GM12891 (cell line): Measurements from ENCODE around the gene DEFB131B. TPM values are rescaled to one million over a fixed set of nuclear protein-coding genes. Genes with fewer than 3 reads are reported as not detected.
"Not testable (repeated sequence)": the region's sequence is repeated elsewhere in the genome, so short reads cannot be mapped to it uniquely, and the experiment has no call there.

Experiments
- DNase-seq: peaks from one replicate; pipeline ENCODE4 v3.0.0; 2011; ENCODE audit warnings: low spot score; ENCODE audit not compliant: insufficient read length
- FAIRE-seq: peaks from 2 replicates; lab custom pipeline; 2011; peaks lifted over from hg19 to GRCh38; lab: Jason Lieb, UNC
- PAX5 ChIP-seq: IDR thresholded peaks from 2 replicates; pipeline ENCODE4 v1.6.1; 2011; ENCODE audit warnings: low read length, moderate library complexity, mild to moderate bottlenecking; ENCODE audit not compliant: insufficient read depth, severe bottlenecking
- POLR2A ChIP-seq: IDR thresholded peaks from 2 replicates; pipeline ENCODE4 v1.6.1; 2011; ENCODE audit warnings: low read depth, low read length, control low read depth
- POLR2AphosphoS5 ChIP-seq: IDR thresholded peaks from 2 replicates; pipeline ENCODE4 v1.6.1; 2011; ENCODE audit warnings: low read depth, low read length, control low read depth
- POU2F2 ChIP-seq: IDR thresholded peaks from 2 replicates; pipeline ENCODE4 v1.6.1; 2011; ENCODE audit warnings: low read depth, mild to moderate bottlenecking, control low read depth, low read length, moderate library complexity
- SPI1 ChIP-seq: IDR thresholded peaks from 2 replicates; pipeline ENCODE4 v1.6.1; 2011; ENCODE audit warnings: low read depth, low read length, control low read depth
- TAF1 ChIP-seq: IDR thresholded peaks from 2 replicates; pipeline ENCODE4 v1.6.1; 2011; ENCODE audit warnings: low read depth, low read length, control low read depth
- polyA plus RNA-seq: library from polyadenylated mRNA; unstranded; fragments of >200 nt; gene quantifications from one replicate; pipeline ENCODE4 v1.2.1, GENCODE V29; 2012; ENCODE audit warnings: low read depth, missing spikeins, inconsistent platforms; ENCODE audit not compliant: missing spikeins

The DEFB131B gene
- polyA plus RNA-seq, result not detected

- FAIRE-seq, DNase-seq: not testable (repeated sequence)
These were observed at the start of gene DEFB131B for GRCh38 chr11:71878059-71878458. TSS of gene DEFB131B (plus strand) at chr11:71878453. CDS start at chr11:71878453, 0 bp downstream.

GRCh38 chr11:71829247-71829646, 49.0 kb upstream of the DEFB131B start:
- not testable (repeated sequence) for DNase-seq, FAIRE-seq

- not testable (repeated sequence) for DNase-seq, FAIRE-seq
- peak; percentile 36 for TF ChIP-seq SPI1
These were observed 48.6 kb upstream of the DEFB131B start for GRCh38 chr11:71829686-71830085.

- DNase-seq, FAIRE-seq: not testable (repeated sequence)
These were observed 45.4 kb upstream of the DEFB131B start, which contains the start of gene DEFB108B for GRCh38 chr11:71832811-71833210. TSS of gene DEFB108B (plus strand) at chr11:71833200. CDS start at chr11:71833200, 0 bp downstream.

GRCh38 chr11:71842720-71843119, 35.5 kb upstream of the DEFB131B start:
- FAIRE-seq, result not testable (repeated sequence)

GRCh38 chr11:71843355-71843754, 34.9 kb upstream of the DEFB131B start:
- DNase-seq, FAIRE-seq: not testable (repeated sequence)

More at GRCh38 chr11:71842720-71843119, 35.5 kb upstream of the DEFB131B start:
- DNase-seq, result not testable (repeated sequence)

GRCh38 chr11:71843858-71844257, 34.4 kb upstream of the DEFB131B start:
- TF ChIP-seq PAX5 (no peak), TAF1 (no peak), POLR2A (no peak), SPI1 (no peak), POLR2AphosphoS5 (no peak), POU2F2 (no peak)
- FAIRE-seq, result no peak
- DNase-seq, result no peak

- not testable (repeated sequence) for FAIRE-seq, DNase-seq
These were observed 24.4 kb upstream of the DEFB131B start for GRCh38 chr11:71853895-71854294.

- FAIRE-seq, DNase-seq: not testable (repeated sequence)
These were observed 22.4 kb upstream of the DEFB131B start for GRCh38 chr11:71855880-71856279.

GRCh38 chr11:71860835-71861234, 17.4 kb upstream of the DEFB131B start:
- not testable (repeated sequence) for FAIRE-seq, DNase-seq

- not testable (repeated sequence) for FAIRE-seq, DNase-seq
These were observed 14.2 kb upstream of the DEFB131B start for GRCh38 chr11:71863978-71864627.

- FAIRE-seq, DNase-seq: not testable (repeated sequence)
These were observed 11.0 kb upstream of the DEFB131B start for GRCh38 chr11:71867209-71867608.

GRCh38 chr11:71869931-71870330, 8.3 kb upstream of the DEFB131B start:
- FAIRE-seq, DNase-seq: not testable (repeated sequence)

GRCh38 chr11:71870661-71871060, 7.6 kb upstream of the DEFB131B start:
- not testable (repeated sequence) for DNase-seq, FAIRE-seq
- peak; percentile 65 for TF ChIP-seq SPI1

GRCh38 chr11:71876262-71876661, 2.0 kb upstream of the DEFB131B start:
- not testable (repeated sequence) for DNase-seq, FAIRE-seq

GRCh38 chr11:71885806-71886205, 7.6 kb downstream of the DEFB131B start:
- FAIRE-seq, DNase-seq: not testable (repeated sequence)

GRCh38 chr11:71888335-71889010, 10.2 kb downstream of the DEFB131B start:
- DNase-seq, FAIRE-seq: not testable (repeated sequence)

- not testable (repeated sequence) for DNase-seq, FAIRE-seq
These were observed 11.1 kb downstream of the DEFB131B start for GRCh38 chr11:71889181-71889872.
